Measurements from ENCODE around the gene MRPL36.
"Not testable (repeated sequence)": the region's sequence is repeated elsewhere in the genome, so short reads cannot be mapped to it uniquely, and the experiment has no call there.

MRPL36 gene

DNA sequence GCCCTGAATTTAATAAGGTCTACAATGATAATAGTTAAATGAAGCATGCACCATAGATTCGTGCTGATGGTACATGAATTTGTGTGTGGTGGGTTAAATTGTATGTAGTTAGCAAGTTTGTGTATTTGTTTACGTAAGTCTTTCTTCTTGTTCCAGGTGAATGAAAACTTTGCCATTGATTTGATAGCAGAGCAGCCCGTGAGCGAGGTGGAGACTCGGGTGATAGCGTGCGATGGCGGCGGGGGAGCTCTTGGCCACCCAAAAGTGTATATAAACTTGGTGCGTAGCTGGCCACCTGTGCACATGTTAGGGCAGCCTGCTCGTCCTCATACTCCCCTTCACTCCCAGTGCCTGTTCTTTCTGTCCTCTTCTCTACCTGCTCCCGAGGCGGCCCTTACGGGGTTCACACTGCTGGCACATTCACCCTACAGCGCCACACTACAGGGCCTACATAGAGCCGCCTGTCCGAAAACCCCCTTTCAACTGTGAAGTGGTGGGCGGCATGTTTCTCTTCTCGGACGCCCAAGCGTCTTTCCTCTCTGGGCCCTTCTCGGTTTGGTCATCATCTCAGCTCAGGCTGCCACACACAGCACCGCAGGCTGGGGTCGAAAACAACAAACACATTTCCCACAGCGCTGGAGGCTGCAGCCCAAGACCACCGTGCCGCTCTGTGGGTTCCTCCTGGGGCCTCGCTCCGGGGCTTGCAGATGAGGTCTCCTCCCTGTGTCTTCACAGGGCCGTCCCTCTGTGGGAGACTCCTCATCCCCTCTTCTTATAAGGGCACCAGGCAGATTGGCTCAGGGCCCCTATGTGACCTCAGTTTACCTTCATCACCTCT, 14.8 kb upstream of the MRPL36 start:
- DNase-seq = no peak

DNA sequence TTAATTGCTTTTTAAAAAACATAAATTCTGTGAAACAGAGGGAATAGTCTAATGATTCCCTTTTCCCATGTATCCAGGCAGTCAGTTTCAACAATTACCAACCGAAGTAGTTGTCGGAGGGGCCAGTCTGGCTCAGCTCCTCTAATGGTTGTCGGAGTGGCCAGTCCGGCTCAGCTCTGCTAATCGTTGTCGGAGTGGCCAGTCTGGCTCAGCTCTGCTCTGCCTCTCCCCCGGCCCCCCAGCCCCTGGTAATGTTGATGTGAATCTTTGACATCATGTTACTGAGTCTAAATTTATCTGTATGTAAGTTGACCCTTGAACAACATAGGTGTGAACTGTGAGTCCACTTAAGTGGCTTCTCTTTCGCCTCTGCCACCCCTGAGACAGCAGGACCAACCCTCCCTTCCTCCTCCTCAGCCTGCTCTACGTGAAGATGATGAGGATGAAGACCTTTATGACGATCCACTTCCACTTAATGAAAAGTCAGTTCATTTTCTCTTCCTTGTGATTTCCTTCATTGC, 11.0 kb upstream of the MRPL36 start:
- DNase-seq = no peak

DNA sequence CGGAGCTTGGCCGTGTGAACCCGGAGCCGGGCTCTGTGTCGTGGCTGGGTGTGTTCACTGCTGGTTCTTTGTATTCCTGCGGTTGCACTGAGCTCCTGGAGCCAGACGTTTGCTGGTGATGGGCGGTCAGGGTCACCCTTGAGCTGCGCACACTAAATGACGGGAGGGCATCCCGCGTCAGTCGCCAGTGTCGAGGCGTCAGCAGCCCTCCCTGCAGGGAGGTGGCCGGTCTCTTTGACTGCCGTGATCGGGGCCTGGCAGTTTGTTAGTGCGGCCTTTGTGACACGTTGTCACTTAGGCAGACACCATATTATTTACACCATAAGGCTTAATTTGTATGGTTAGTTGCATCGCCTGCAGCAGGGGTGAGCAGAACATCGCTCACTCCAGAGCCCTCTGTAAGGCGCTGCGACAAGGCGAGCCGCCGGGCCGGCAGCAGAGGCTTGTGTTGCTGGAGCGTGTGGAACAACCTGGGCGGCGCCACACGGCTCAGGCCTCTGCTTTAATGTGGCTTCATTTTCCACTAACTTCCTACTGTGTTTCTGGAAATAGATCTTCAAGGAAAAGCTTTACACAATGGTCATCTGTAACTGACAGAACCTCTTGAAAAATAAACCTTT, 9.9 kb upstream of the MRPL36 start:
- no peak for DNase-seq

DNA sequence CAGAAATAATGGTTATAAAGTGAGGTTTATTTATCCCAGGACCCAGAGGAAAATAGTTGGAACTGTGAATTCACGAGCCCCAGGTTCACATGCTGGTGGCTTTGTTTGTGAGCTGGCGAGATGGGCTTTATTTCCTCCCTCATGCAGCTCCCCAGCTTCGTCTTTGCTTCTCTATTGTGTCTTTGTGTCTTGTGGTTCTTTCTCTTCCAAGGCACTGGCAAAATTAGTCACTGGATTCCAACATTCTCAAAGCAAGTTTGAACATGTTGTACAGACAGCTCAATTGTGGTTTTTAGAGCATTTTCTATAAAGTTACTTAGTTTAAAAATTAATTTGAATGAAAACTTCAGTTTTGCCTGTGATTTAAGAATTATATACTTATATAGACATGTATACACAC, 8.8 kb upstream of the MRPL36 start:
- no peak for DNase-seq

DNA sequence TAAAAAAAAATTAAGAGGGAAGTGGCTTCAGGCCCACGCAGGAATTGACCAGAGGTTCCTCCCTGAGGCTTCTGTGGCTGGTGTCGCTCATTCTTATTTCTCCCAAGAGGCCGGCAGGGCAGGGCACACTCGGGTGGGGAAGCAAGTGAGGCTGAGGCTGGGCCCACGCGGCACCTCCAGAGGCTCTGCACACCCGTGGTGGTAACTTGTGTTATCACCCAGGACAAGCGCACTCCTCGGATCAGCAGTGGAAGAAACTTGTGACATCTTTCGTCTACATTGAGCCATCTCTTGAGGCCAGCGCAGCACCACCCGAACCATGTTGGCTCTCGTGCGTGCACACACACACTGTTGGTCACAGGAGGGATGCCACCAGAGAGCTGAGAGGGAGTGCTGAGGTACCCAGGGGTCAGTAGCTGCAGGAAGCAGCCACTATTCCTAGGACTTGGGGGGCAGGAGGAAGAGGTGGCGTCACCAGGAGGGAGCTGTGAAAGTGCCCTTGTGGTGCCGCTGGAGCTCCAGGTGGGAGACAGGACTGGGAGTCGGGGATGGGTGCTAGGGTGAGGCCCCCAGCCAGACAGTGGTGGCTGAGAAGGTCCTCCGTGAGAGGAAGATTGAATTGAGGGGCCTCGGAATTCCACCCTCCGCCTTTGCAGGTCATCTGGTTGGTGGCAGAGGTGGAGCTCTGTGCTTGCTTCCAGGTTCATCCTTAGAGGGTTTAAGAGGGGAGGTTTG, 8.0 kb upstream of the MRPL36 start:
- DNase-seq = no peak

DNA sequence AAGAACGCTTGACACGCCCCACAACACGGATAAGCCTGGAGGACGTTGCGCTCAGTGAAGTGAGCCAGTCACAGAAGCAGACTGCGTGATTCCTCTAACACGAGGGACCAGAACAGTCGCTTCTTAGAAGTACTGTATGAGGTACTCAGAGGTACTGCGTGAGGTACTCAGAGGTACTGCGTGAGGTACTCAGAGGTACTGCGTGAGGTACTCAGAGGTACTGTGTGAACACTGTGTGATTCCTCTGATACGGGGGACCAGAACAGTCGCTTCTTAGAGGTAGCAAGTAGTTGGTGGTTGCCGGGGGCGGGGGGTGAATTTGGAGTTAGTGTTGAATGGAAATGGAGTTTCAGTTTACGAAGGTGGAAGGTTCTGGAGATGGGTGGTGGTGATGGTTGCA, 7.3 kb upstream of the MRPL36 start:
- no peak for DNase-seq

DNA sequence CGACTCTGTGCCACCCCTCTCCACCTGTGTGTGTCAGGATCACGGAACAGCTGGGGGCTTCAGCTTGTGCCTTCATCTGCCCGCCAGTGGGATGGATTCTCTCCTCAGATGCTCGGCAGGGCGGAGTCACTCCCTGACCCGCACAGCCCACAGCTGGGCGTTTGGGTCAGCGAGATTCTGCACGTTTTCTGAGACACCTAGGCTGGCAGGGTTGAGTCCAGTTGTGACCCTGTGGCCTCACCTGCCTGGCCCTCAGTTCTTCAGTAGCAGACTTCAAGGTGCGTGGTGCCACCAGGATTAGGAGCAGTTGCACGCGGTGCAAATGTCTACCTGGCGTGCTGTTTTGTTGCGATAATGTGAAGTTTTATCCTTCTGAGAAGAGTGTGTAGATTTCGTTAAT, 6.6 kb upstream of the MRPL36 start:
- no peak for DNase-seq

DNA sequence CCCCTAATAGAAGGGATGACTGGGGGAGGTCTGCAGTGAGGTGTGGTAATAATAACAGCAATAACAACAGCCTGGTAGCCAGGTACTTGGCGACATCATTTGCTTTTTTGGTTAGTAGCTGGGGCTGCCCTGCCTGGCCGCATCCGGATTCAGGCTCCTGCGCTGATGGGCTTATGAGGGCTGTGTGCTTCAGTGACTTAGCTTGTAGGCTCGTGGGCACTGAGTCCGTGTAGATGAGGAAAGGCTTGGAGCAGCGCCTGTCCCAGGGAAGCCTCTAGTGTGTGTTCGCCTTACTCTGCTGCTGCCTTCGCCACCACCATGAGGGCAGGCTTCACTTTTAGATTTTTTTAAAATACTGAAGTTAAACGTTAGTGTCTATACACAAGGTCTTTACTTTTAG, 6.1 kb upstream of the MRPL36 start:
- DNase-seq = no peak

DNA sequence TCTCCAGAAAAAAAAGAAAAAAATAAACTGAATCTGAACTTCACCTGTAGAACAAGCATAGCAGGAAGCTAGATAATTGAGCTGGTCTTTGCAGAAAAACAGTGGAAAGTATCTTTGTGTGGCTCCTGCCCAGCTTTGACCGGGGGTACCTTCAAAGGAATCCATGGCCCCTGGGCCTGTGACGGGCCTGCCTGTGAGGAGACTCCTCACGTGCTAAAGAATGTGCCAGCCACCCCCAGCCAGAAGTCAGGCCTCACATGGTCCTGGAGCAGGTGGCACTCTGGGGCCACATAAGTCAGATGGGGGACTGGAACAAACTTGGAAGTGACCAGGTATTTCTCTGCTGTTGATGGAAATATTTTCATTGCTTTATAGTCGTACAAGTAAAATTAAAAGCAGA, 5.7 kb upstream of the MRPL36 start:
- DNase-seq = no peak

DNA sequence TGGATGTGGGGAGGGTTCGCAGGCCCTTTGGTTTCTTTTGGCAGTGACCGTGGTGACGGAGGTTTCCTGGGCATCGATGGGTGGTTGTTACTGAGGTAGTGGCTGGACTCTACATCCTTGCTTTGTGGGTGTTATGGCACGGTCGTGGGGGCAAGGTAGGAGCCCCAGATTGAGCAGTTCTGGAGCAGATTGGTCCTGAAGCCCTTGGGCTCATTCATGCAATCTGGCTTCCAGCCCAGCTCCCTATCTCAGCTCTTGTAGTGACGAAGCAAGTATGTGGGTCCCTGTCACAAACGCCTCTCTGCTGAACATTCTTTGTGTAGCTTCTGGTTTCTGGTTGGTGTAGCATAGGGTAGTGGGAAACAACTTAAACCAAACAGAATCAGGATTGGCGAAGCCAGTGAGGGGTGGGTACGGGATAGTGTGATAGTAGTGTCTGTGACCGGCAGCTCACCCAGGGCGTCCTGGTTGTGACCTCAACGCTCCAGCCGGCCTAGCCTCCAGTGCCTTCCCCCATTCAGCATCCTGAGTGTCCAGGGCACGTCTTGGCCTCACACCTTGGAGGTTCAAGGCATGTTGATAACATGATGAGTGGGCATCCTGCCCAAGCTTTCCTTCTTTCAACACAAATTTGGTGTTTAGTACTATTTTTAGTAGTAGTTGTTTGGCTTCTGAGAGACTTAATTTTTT, 4.5 kb upstream of the MRPL36 start:
- no peak for DNase-seq

DNA sequence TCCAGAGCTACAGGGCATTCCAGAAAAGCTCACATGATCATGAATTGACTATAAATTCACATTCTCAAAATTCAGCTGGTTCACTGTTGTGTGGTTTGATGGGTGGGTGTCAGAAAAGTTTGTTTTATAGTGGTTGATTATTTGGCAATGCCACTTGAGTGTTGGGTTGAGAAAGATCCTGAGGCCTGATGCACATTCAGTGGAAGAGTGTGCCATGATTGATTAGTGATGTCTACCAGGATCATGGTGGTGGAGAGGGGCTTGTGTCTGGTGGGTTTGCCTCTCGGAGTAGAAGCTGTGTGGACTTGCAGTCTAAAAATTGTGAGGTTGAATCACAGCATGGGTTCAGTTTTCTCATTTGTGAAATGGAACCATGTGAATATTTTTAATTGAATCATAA, 3.6 kb upstream of the MRPL36 start:
- DNase-seq = no peak

DNA sequence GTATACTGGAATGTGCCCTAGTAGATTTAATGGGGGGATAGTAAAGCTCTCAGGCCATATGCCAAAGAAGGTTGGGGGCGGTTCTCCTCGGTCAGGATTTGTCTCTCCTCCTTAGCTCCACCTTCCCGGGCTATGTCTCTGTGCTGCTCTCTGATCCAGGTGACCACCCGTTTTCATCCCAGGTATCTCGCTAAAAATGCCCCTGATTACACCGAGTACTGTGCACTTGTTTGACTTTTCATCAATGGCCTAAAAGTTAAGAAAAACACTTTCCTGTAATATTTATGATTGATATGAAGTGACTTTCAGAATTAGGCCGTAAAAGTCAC, 2.3 kb upstream of the MRPL36 start:
- no peak for DNase-seq

DNA sequence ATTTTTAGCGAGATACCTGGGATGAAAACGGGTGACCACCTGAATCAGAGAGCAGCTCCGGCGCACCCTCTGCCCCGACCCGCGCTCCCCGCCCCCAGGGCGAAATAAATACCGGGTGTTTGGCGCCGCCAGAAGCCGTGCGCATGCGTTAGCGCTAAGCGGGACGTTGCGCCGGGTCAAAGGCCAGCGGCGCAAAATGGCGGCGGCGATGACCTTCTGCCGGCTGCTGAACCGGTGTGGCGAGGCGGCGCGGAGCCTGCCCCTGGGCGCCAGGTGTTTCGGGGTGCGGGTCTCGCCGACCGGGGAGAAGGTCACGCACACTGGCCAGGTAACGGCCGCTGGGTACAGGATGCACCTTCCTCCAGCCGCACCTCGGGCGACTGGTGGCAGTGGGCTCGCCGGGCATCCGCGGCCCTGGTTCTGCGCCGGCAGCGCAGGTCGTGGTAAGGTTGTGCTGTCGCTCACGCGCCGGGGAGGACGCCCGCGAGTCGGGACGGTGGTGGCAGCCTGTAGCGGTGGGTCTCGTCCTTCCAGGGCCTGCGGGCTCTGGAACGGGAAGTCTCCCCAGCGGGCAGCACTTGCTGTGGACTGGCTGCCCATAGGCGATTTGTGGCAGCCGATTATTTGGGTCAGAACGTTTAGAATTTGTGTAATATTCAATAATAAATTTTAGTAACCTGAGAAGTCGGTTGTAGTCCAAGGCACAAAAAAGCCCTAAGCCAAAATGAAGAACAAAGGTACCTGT, 1.8 kb upstream of the MRPL36 start, which contains the start of gene NDUFS6:
Gene NDUFS6, plus strand, starts transcription at position 186 of the 745 bp plus-strand sequence. Its CDS starts 11 bp downstream, at position 197.
- no peak for DNase-seq

DNA sequence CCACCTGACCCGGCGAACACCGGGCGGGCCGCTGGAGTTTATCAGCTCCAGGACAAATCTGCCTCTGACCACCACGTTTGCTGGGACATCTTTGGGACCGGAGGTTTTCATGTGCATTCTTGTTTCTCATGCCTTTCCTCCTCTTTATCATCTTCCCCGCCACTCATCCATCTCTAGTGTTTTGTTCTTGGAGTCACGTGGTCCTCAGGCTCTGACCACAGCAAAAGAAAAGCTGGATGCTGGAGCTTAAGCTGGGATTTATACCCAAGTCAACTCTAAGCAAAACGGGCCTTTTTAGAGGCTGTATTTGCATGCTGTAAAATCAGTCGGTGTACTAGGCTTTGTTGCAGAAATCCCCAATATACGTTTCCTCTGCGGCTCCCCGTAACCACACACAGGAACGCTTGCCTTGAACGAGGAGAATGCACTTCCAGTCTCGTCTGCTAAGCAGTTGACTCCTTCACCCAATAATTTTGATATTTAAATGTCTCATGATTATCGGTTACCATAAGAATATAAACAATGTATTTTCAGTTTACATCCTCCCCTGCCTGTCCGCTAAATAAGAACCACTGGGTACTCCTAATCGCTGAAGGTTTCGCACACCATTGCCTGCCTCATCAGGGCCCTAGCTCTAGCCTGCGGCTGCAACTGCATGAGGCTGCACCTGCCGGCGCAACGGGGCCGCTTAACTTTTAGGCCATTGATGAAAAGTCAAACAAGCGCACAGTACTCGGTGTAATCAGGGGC, 1.0 kb upstream of the MRPL36 start:
- no peak for DNase-seq

DNA sequence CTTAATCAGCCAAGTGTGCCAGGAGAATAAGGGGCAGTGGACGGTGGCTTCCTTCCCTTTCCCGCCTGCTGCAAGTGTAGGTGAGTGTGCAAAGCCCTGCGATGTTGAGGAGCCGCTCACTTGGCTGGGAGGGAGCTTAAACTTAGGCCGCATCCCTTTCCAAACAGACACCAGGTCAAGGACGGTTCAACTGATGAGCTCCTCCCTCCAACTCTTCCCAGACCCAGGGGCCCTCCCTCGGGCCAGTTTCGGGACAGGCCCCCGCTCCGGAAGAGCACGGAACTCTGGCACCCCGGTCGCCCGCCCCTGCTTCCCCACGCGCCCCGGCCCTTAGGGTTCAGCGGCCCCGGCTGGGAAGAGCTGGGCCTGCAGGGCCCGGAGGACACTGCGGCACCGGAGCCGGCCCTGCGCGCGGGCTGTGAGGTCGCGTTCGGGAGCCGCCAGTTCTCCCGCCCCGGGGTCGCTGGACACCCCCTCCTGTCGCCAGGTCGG, 481 bp downstream of the MRPL36 start:
- no peak for DNase-seq

DNA sequence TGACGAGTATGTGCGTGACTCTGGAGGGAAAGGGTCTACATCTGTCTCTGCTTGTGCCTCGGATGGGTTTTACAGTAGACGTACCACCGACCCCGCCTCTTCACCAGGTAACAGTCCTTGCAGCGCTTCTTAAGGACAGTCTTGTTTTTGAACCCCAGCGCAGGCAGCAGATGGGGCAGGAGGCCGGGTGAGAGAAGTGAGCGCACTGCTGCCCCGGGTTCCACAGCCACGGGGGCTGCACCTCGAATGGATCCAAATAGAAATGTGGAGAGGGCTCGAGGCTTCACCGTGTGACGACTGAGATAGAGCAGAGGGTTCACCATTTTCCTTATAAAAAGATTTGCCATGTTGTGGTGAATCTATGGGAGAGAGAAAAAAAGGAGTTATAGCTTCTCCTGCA, 1.0 kb downstream of the MRPL36 start:
- not testable (repeated sequence) for DNase-seq

DNA sequence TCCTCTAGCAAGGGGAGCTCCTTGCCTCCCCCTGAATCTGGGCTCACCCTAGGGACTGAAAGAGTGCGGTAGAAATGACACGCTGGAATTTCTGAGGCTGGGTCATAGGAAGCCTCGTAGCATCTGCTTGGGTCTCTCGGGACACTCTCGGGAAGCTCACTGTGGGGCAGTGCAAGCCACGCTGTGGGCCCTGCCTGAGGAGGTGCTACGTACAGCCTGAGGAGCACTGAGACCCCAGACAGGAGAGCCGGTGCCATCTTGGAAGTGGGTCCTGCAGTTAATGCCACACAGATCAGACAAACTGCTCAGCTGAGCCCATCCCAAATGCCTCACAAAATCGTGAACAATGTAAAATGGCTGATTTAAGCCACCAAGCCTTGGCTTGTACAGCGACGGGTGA, 1.8 kb downstream of the MRPL36 start:
- no peak for DNase-seq

DNA sequence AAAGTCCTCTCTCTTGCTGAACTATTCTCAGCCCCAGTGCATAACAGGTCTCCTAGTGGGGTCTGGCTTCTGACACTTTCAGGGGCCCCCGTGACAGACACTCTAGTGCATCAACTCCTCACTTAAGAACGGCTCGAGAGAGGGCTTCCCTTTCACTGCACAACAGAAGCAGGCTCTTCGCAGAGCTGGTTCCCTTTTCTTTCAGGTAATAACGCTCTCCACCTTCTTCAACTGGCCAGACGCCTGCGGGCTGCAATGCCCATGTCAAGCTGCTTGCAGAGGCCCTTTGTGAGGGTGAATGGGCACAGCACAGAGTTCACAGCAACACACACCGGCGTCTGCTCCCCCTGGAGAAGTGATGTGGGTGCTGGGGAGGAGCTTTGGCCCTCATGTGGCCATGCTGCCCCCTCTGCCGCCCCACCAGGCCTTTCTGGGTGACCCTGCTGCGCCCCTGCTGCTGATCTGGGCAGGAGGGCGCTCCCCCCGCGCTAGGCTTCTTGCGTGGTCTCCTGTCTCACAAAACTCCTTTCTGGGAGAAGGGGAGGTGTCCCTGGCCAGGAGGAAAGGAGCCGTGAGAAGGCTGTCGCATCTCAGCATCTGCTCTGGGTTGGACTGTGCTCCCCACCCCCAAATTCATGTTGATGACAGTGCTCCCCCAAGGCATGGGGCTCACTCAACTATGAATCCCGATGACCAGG, 2.4 kb downstream of the MRPL36 start:
- no peak for DNase-seq

DNA sequence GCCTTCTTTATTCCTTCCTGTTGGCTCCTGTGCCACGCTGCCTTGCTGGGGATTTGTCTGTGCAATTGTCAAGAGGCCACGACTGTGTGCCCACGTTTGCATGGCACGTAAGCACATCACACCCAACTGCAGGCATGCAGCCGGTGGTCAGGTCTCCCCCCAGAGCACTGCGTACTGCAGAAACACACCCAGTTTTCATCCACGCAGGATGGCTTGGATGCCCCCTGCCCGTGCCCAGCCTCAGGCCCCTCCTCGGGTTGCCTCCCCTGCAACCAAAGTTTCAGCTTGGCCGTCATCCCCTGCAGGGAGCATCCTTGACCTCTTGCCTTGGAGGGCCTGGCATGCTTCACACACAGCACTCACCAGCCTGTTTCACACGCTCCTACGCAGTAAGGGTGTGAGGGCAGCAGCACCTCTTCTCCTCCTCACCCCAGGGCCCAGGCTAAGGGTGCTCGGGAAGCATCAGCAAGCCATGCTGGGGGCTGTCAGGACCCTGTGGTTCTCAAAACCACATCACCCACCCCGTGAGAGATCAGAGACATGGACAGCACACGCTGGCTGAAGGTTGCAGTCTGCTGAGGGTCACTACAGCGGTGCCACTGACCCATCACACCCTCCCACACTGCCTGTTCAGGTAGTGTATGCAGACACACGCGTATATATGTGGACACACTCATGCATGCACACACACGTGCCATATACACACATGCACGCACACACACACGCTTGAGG, 3.1 kb downstream of the MRPL36 start:
- no peak for DNase-seq

DNA sequence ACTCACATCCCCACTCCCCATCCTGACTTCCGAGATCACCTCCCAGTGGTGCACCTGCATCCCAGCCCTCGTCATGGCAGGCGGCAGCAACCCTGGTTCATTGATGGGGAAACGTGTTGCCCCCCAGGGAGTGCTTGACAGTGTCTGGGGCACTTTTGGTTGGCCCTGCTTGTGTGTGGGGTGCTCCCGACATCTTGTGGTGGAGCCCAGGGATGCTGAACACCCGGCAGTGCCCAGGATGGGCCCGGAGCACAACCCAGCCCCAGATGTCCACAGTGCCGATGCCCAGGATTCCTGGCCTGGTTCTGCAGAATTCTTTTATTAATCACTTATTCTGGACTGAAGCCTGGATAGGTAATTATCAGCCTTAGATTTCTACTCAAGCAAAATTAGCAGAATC, 3.7 kb downstream of the MRPL36 start:
- DNase-seq = no peak
